Common myeloid progenitor, CD34-positive (primary cell): ENCODE measurements around the gene SNAI3.
"Not testable (repeated sequence)": the region's sequence is repeated elsewhere in the genome, so short reads cannot be mapped to it uniquely, and the experiment has no call there.

Experiments used
- CTCF ChIA-PET: fragments of 350-600 bp; sonication (Branson Sonifier 250); formaldehyde crosslinking; loops from one replicate; lab custom pipeline; 2021; ENCODE audit warnings: antibody characterized with exemption; lab: Charles Lee
- POLR2A ChIA-PET: fragments of 350-600 bp; sonication (Branson Sonifier 250); formaldehyde crosslinking; loops from one replicate; lab custom pipeline; 2021; ENCODE audit warnings: antibody characterized with exemption; lab: Charles Lee
- DNase-seq, 3 donors: peaks; one replicate each; pipeline versions ENCODE4 v3.0.0 to v3.0.0-alpha.2; 2013
- H3K27ac ChIP-seq, 2 experiments: 1 replicate in 1 of 2; 2 replicates in 1 of 2; pipeline ENCODE4 v1.7.0; 2013; ENCODE audit warnings: inconsistent platforms in 2 of 2, low read length in 2 of 2, mild to moderate bottlenecking in 2 of 2, low read depth in 1 of 2, moderate library complexity in 1 of 2; ENCODE audit not compliant: severe bottlenecking in 2 of 2, insufficient read depth in 1 of 2, poor library complexity in 1 of 2
- H3K27me3 ChIP-seq, 5 experiments: replicated peaks in 2 of 5; 1 replicate in 3 of 5; 2 replicates in 2 of 5; pipeline versions ENCODE4 v1.6.1 to v1.7.0; 2013; ENCODE audit warnings: low read length in 4 of 5, mild to moderate bottlenecking in 2 of 5, moderate library complexity in 2 of 5, inconsistent platforms in 1 of 5; ENCODE audit not compliant: insufficient read depth in 5 of 5, control insufficient read depth in 4 of 5
- H3K36me3 ChIP-seq, 4 experiments: 1 replicate in 2 of 4; 2 replicates in 2 of 4; pipeline versions ENCODE4 v1.6.1 to v1.7.0; 2013; ENCODE audit warnings: low read length in 3 of 4, control low read depth in 1 of 4, mild to moderate bottlenecking in 1 of 4; ENCODE audit not compliant: control insufficient read depth in 4 of 4, insufficient read depth in 4 of 4
- H3K4me1 ChIP-seq, 4 experiments: 1 replicate in 3 of 4; 2 replicates in 1 of 4; pipeline versions ENCODE4 v1.6.1 to v1.7.1; 2013; ENCODE audit warnings: low read length in 3 of 4, mild to moderate bottlenecking in 3 of 4, control low read depth in 1 of 4, inconsistent platforms in 1 of 4, moderate library complexity in 1 of 4; ENCODE audit not compliant: control insufficient read depth in 4 of 4, insufficient read depth in 4 of 4; ENCODE audit errors: control extremely low read depth in 1 of 4
- H3K4me3 ChIP-seq, 7 experiments: 1 replicate in 4 of 7; 2 replicates in 3 of 7; pipeline versions ENCODE4 v1.5.1 to v1.7.0; 2013; ENCODE audit warnings: mild to moderate bottlenecking in 7 of 7, low read length in 6 of 7, moderate library complexity in 6 of 7, inconsistent platforms in 2 of 7, low read depth in 2 of 7, control low read depth in 1 of 7; ENCODE audit not compliant: insufficient read depth in 4 of 7, control insufficient read depth in 1 of 7; ENCODE audit errors: extremely low read depth in 1 of 7
- H3K9me3 ChIP-seq, 5 experiments: 1 replicate in 4 of 5; 2 replicates in 1 of 5; pipeline versions ENCODE4 v1.6.1 to v1.7.1; 2013; ENCODE audit warnings: low read length in 4 of 5, mild to moderate bottlenecking in 2 of 5, inconsistent platforms in 1 of 5, low read depth in 1 of 5, moderate library complexity in 1 of 5; ENCODE audit not compliant: control insufficient read depth in 4 of 5, insufficient read depth in 2 of 5; ENCODE audit errors: control extremely low read depth in 1 of 5
- WGBS: methylation state at CpG from one replicate; pipeline ENCODE4 v1.1.5; 2013; ENCODE audit not compliant: insufficient coverage; 5-methylcytosine and 5-hydroxymethylcytosine counted together

The SNAI3 gene

DNA sequence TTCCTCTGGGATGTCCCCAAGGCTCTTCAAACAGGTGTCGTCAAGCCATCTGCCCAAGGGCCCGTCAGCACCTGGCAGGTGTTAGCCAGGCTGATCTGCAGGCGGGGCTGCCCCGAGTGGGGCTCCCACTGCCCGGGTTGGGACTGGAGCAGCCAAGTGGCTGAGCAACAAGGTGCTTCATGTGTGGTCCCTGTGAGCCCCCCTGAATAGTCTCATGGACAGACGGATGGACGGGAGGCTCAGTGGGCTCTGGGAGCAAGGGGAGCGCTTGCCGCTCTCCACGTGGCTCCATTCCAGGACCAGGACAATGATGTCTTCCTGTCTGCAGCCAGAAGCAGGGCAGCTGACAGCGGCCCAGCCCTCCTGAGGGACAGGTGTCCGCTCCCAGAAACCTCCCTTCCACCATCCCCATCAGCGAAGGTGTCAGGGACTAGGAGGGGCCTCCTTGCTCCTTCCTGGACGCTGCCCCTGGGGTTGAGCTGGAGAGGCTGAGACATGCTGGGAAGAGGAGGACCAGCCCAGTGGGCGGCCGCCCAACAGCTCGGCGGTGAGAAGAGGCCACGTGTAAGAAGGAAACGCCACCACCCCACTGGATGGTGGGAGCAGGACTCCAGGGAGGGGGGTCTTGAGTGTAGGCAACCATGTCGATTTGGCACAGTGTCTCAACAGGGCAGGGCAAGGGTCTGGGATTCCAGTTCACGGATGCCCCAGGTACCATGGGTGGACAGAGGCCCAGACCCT is 9.6 kb downstream of the SNAI3 start:
- ChIA-PET CTCF (no interaction called here), POLR2A (no interaction called here)
- DNase-seq = no peak
- Histone ChIP-seq H3K4me1 (peaks cover 0 to 12% (median 10%) of the 10 kb centered on the region in 4 experiments), H3K27ac (no peak overlapping the region), H3K9me3 (no peaks in the 10 kb centered on the region), H3K4me3 (no peak overlapping the region), H3K36me3 (peaks cover 0 to 52% (median 17%) of the 10 kb centered on the region in 4 experiments), H3K27me3 (no peaks in the 10 kb centered on the region)
- 98% methylated on average over 16 of the region's 22 CpGs for WGBS

DNA sequence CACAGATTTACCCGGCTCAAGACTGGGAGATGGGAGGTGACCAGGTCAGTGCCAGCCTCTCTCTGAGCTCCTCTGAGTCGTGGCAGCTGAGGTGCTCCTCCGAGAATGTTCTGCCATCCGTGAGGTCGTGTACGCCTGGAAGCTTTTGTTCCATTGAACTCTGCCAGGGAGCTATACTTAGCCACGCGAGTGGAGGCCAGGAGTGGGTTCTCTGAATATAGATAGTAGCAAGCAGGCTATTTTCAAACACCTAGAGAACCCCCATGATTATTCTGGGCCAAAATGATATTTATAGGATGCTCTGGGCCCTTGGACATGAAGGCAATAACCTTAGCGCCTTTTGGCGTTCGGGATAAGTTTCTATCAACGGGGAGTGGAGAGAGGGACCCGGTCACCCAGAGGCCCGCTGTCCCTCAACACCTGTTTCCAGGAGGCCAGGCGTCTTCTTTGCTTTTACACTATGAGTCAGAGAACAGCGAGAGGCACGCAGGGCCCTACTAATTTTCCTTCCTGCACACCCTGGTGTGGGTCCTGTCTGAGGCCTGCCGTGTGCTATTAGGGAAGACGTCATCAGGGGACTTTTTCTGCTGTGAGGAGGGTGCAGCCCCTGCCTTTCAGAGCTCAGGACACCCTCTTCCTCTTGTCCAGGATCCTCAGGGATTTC is 12.5 kb downstream of the SNAI3 start:
- Histone ChIP-seq H3K9me3 (no peaks in the 10 kb centered on the region), H3K27ac (no peak overlapping the region), H3K4me1 (no peaks in the 10 kb centered on the region), H3K27me3 (no peaks in the 10 kb centered on the region), H3K36me3 (peaks cover 0 to 44% (median 16%) of the 10 kb centered on the region in 4 experiments), H3K4me3 (no peak overlapping the region)
- DNase-seq = no peak
- WGBS = 94% methylated on average over 15 of the region's 19 CpGs
- ChIA-PET CTCF (interaction anchor here (1.5 kb wide), 1 partner anchor 9 kb away, joined by 7 read pairs; no protein-coding TSS in a partner anchor), POLR2A (no interaction called here)

DNA sequence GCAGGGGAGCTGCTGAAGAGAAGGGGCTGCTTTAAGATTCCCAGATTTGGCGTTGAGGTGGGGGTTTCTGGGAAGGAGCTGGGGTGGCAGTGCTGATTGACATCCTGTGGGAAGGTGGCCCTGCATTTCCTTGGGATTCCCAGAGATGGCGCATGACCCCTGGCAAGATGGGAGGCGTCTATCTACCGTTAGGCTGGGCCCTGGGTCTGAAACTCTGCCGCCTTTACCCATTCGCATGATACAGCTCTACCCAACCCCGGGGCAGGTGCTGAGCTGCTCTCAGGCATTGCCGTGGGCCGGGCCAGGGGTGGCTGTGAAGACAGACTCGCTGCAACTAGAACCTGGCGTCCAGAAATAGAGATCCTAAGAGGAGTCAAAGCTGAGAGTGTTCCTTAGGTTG is 13.5 kb downstream of the SNAI3 start:
- ChIA-PET POLR2A (interaction anchor here (0.5 kb wide), 1 partner anchor 226 kb away, joined by 3 read pairs; no protein-coding TSS in a partner anchor), CTCF (interaction anchor here (0.9 to 1.8 kb wide), 5 partner anchors 8 to 20 kb away, joined by 3 to 13 read pairs (median 4); partner anchors contain the start of gene MVD)
- H3K4me3 ChIP-seq = no peak overlapping the region
- H3K27me3 ChIP-seq = no peaks in the 10 kb centered on the region
- H3K4me1 ChIP-seq = no peaks in the 10 kb centered on the region
- H3K36me3 ChIP-seq = peaks cover 0 to 37% (median 13%) of the 10 kb centered on the region in 4 experiments
- no peak overlapping the region for H3K27ac ChIP-seq
- no peaks in the 10 kb centered on the region for H3K9me3 ChIP-seq
- 86% methylated on average over 10 of the region's 11 CpGs for WGBS
- DNase-seq = no peak

DNA sequence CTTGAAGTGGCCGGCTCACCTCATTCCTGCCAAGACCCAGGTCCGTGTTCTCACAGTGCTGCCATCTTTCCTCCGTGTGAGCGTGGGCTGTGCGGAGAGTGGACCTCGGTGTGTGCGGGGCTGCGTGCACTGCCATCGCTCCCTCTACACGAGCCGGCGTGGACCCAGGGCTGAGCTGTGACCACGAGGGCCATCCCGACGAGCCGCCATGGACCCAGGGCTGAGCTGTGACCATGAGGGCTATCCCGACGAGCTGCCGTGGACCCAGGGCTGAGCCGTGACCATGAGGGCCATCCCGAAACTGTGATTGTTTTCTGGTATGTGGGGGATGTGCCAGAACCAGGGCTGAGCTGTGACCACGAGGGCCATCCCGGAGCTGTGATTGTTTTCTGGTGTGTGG is 14.5 kb downstream of the SNAI3 start:
- no peaks in the 10 kb centered on the region for H3K27me3 ChIP-seq
- H3K4me3 ChIP-seq = no peak overlapping the region
- H3K4me1 ChIP-seq = no peaks in the 10 kb centered on the region
- ChIA-PET CTCF (interaction anchor here (1.3 to 1.8 kb wide), 3 partner anchors 9 to 19 kb away, joined by 3 to 13 read pairs (median 3); no protein-coding TSS in a partner anchor), POLR2A (no interaction called here)
- H3K27ac ChIP-seq = no peak overlapping the region
- H3K36me3 ChIP-seq = peaks cover 0 to 32% (median 8%) of the 10 kb centered on the region in 4 experiments
- no peak for DNase-seq
- H3K9me3 ChIP-seq = no peaks in the 10 kb centered on the region
- WGBS = 95% methylated on average over 22 of the region's 23 CpGs

DNA sequence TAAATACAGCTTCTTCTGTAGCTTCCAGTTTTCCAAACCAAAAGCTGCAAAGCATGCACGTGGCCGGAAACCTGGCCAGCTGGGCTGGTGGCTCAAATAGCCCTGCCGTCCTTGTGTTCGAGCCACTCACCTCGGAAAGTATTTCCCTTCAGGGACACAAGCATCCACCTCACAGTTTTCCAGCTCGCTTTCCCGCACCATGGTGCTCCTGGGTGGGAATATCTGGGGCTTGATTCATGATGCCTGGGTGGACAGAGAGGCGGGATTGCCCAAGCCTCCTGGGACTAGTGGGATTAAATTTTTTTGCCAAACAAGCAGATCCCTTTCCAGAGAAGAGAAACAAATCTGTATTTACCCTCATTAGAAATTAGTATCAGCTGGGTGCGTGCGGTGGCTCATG is 16.3 kb downstream of the SNAI3 start:
- ChIA-PET POLR2A (no interaction called here), CTCF (interaction anchor here (0.7 kb wide), 1 partner anchor 11 kb away, joined by 3 read pairs; no protein-coding TSS in a partner anchor)
- Histone ChIP-seq H3K36me3 (peaks cover 0 to 26% (median 2%) of the 10 kb centered on the region in 4 experiments), H3K4me3 (no peak overlapping the region), H3K27me3 (no peaks in the 10 kb centered on the region), H3K27ac (no peak overlapping the region), H3K4me1 (peaks cover 0 to 3% (median 0%) of the 10 kb centered on the region in 4 experiments), H3K9me3 (no peaks in the 10 kb centered on the region)
- DNase-seq = no peak
- 90% methylated on average over 5 of the region's 10 CpGs for WGBS

DNA sequence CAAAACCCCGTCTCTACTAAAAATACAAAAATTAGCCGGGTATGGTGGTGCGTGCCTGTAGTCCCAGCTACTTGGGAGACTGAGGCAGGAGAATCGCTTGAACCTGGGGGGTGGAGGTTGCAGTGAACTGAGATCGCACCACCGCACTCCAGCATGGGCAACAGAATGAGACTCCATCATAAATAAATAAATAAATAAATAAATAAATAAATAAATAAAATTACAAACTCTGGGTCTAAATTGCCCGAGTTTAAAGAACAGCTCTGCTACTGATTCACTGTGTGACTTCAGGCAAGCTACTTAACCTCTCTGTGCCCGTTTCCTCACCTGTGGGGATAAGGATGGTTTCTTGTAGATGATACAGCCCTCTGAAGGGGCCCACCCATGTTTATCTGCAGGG is 16.8 kb downstream of the SNAI3 start:
- H3K36me3 ChIP-seq = peaks cover 0 to 26% (median 2%) of the 10 kb centered on the region in 4 experiments
- H3K4me1 ChIP-seq, H3K27me3 ChIP-seq, DNase-seq, H3K27ac ChIP-seq, POLR2A ChIA-PET, H3K4me3 ChIP-seq, H3K9me3 ChIP-seq: not testable (repeated sequence)
- CTCF ChIA-PET = interaction anchor here (0.6 kb wide), 1 partner anchor 69 kb away, joined by 3 read pairs; no protein-coding TSS in a partner anchor
- WGBS = 88% methylated on average over 1 of the region's 8 CpGs

DNA sequence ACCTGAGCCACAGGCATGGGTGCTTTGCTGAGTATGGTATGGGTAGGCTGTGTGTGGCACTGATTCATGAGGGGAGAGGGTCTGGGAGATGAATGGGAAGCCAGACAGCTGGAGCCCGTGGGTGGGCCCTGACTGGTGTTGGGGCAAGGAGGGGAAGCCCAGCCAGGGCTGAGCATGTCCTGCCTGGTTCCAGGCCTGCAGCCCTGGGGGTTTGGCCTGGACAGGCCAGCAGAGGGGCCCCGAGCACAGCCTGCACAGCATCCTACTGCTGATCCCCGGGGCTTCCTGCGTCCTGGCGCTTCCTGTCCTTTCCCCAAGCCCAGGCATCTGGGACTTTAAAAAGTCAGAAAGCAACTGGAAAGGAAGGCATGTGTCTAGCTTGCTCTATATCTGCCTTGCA is 18.8 kb downstream of the SNAI3 start:
- Histone ChIP-seq H3K27ac (no peak overlapping the region), H3K4me1 (peaks cover 0 to 15% (median 9%) of the 10 kb centered on the region in 4 experiments), H3K4me3 (no peak overlapping the region), H3K27me3 (no peaks in the 10 kb centered on the region), H3K36me3 (peaks cover 0 to 19% (median 0%) of the 10 kb centered on the region in 4 experiments), H3K9me3 (no peaks in the 10 kb centered on the region)
- POLR2A ChIA-PET = no interaction called here
- DNase-seq = no peak
- CTCF ChIA-PET = no interaction called here
- WGBS = 93% methylated on average over 5 of the region's 5 CpGs
